Loucy (cell line): ENCODE results near the gene TOX2.

Source experiments
- H2AFZ ChIP-seq: fragments of 200-600 bp; sonication (generic); 2 replicates; pipeline ENCODE4 v1.6.0; 2016; ENCODE audit warnings: antibody characterized with exemption, mild to moderate bottlenecking, low read length, moderate library complexity
- H3F3A ChIP-seq: fragments of 200-600 bp; 2 replicates; pipeline ENCODE4 v1.6.0; 2016; ENCODE audit warnings: antibody characterized with exemption, low read depth, mild to moderate bottlenecking
- H3K27me3 ChIP-seq: fragments of 200-600 bp; sonication (generic); 2 replicates; pipeline ENCODE4 v1.6.1; 2014; ENCODE audit warnings: low read length, mild to moderate bottlenecking; ENCODE audit not compliant: insufficient read depth, poor library complexity, severe bottlenecking
- H3K36me3 ChIP-seq: fragments of 200-600 bp; sonication (generic); 2 replicates; pipeline ENCODE4 v1.6.1; 2016; ENCODE audit warnings: low read length; ENCODE audit not compliant: insufficient read depth
- H3K4me1 ChIP-seq: fragments of 200-600 bp; sonication (generic); 2 replicates; pipeline ENCODE4 v1.5.1; 2014; ENCODE audit warnings: low read length, mild to moderate bottlenecking; ENCODE audit not compliant: insufficient read depth, poor library complexity, severe bottlenecking
- H3K4me2 ChIP-seq: fragments of 200-600 bp; sonication (generic); 2 replicates; pipeline ENCODE4 v1.6.0; 2014; ENCODE audit warnings: antibody characterized with exemption, low read length, low read depth, mild to moderate bottlenecking; ENCODE audit not compliant: poor library complexity, severe bottlenecking
- H3K4me3 ChIP-seq: fragments of 200-600 bp; sonication (generic); 2 replicates; pipeline ENCODE4 v1.5.1; 2014; ENCODE audit warnings: low read length, mild to moderate bottlenecking, mixed read lengths; ENCODE audit not compliant: poor library complexity, severe bottlenecking
- H3K79me2 ChIP-seq: fragments of 200-600 bp; sonication (generic); 2 replicates; pipeline ENCODE4 v1.6.1; 2014; ENCODE audit warnings: low read length; ENCODE audit not compliant: insufficient read depth
- H3K9ac ChIP-seq: fragments of 200-600 bp; sonication (generic); 2 replicates; pipeline ENCODE4 v1.6.0; 2014; ENCODE audit warnings: mild to moderate bottlenecking, low read depth, low read length, moderate library complexity; ENCODE audit not compliant: poor library complexity, severe bottlenecking
- H3K9me2 ChIP-seq: fragments of 200-600 bp; sonication (generic); replicated peaks from 2 replicates; pipeline ENCODE4 v1.6.1; 2016; ENCODE audit warnings: low read depth, low read length, mixed read lengths
- H3K9me3 ChIP-seq: fragments of 200-600 bp; sonication (generic); 2 replicates; pipeline ENCODE4 v1.6.1; 2014; ENCODE audit warnings: mild to moderate bottlenecking, antibody characterized with exemption, low read length, low read depth; ENCODE audit not compliant: insufficient read depth
- H4K20me1 ChIP-seq: fragments of 200-600 bp; sonication (generic); 2 replicates; pipeline ENCODE4 v1.6.0; 2014; ENCODE audit warnings: antibody characterized with exemption, low read length, mild to moderate bottlenecking; ENCODE audit not compliant: insufficient read depth, poor library complexity, severe bottlenecking
- EZH2phosphoT487 ChIP-seq: fragments of 200-600 bp; IDR thresholded peaks from 2 replicates; pipeline ENCODE4 v1.6.1; 2018; ENCODE audit warnings: antibody characterized with exemption, mild to moderate bottlenecking, moderate library complexity, borderline replicate concordance
- TF ChIP-seq, protein P1 (sequence below): fragments of 200-600 bp; sonication (generic); conservative IDR thresholded peaks from 2 replicates; pipeline ENCODE4 v1.5.1; 2014; ENCODE audit warnings: mild to moderate bottlenecking, antibody characterized with exemption, low read length

Gene TOX2

GRCh38 chr20:43945391-43946205, 30.9 kb downstream of the TOX2 start:
- Histone ChIP-seq H3K4me1 (peaks cover 94% of the 10 kb centered on the region), H3K4me3 (no peak overlapping the region), H3K9ac (no peak overlapping the region), H2AFZ (no peak overlapping the region), H3K9me3 (no peaks in the 10 kb centered on the region), H3K4me2 (peak overlapping the region; percentile 28), H3F3A (0 out of 2 replicates have a peak, but pooled peaks cover 4% of the 10 kb centered on the region), H3K79me2 (no peaks in the 10 kb centered on the region), H3K27me3 (no peaks in the 10 kb centered on the region), H3K36me3 (no peaks in the 10 kb centered on the region), H3K9me2 (no peaks in the 10 kb centered on the region), H4K20me1 (no peaks in the 10 kb centered on the region)
- TF ChIP-seq, protein P1, sequence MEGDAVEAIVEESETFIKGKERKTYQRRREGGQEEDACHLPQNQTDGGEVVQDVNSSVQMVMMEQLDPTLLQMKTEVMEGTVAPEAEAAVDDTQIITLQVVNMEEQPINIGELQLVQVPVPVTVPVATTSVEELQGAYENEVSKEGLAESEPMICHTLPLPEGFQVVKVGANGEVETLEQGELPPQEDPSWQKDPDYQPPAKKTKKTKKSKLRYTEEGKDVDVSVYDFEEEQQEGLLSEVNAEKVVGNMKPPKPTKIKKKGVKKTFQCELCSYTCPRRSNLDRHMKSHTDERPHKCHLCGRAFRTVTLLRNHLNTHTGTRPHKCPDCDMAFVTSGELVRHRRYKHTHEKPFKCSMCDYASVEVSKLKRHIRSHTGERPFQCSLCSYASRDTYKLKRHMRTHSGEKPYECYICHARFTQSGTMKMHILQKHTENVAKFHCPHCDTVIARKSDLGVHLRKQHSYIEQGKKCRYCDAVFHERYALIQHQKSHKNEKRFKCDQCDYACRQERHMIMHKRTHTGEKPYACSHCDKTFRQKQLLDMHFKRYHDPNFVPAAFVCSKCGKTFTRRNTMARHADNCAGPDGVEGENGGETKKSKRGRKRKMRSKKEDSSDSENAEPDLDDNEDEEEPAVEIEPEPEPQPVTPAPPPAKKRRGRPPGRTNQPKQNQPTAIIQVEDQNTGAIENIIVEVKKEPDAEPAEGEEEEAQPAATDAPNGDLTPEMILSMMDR: no peak
- no peak for TF ChIP-seq EZH2phosphoT487

- Histone ChIP-seq H3K9me2 (no peaks in the 10 kb centered on the region), H2AFZ (no peak overlapping the region), H4K20me1 (no peaks in the 10 kb centered on the region), H3K9me3 (no peaks in the 10 kb centered on the region), H3K4me2 (no peak overlapping the region), H3F3A (0 out of 2 replicates have a peak, but pooled peaks cover 4% of the 10 kb centered on the region), H3K36me3 (no peaks in the 10 kb centered on the region), H3K4me3 (no peak overlapping the region), H3K27me3 (no peaks in the 10 kb centered on the region), H3K9ac (no peak overlapping the region), H3K4me1 (peaks cover 94% of the 10 kb centered on the region), H3K79me2 (no peaks in the 10 kb centered on the region)
- no peak for TF ChIP-seq EZH2phosphoT487
- TF ChIP-seq, protein P1: no peak
Measured at GRCh38 chr20:43946206-43946491, 31.5 kb downstream of the TOX2 start.

DNA sequence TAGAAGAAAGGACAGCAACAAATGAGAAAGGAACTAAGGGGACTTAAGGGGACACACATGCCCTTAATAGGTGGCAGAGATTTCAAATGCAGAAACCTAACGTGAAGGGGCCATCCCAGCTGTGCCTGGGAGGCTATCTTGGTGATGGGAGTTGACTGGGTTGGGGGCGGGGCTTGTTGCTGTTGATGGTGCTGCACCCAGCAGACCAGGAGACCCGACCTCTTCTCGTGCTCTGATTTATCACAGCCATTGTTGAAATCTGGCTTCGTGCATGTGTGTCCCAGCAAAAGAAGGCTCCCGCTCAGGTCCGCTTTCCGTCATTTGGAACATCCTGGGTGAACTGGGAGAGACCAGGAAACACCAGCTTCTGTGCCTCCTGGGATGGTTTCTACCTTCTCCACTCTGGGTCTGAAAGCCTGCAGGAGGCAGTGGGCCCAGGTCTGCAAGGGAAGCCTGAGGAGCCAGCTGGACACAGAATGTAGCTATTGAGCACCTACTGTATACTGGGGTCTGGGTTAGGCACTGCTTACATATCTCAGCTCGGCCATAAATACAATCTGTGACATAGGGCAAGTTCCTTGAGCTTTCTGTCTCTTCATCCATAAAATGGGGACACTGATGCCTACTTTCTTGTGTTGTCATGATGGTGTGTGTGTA, 32.1 kb downstream of the TOX2 start:
- Histone ChIP-seq H3K9ac (no peak overlapping the region), H3K9me2 (no peaks in the 10 kb centered on the region), H3K27me3 (no peaks in the 10 kb centered on the region), H3K4me1 (peaks cover 87% of the 10 kb centered on the region), H3K9me3 (no peaks in the 10 kb centered on the region), H3K36me3 (no peaks in the 10 kb centered on the region), H3K4me2 (no peak overlapping the region), H3K4me3 (no peak overlapping the region), H3K79me2 (no peaks in the 10 kb centered on the region), H4K20me1 (no peaks in the 10 kb centered on the region), H3F3A (0 out of 2 replicates have a peak, but pooled peaks cover 4% of the 10 kb centered on the region), H2AFZ (no peak overlapping the region)
- TF ChIP-seq EZH2phosphoT487: no peak
- TF ChIP-seq, protein P1: no peak
